ENCODE measurements around the gene GPR85. TPM values are rescaled to one million over a fixed set of nuclear protein-coding genes. Genes with fewer than 3 reads are reported as not detected.

The GPR85 gene
- total and polyA plus RNA-seq, 8 donors, result 0.31 to 2.6 (median 1.1) TPM; not detected in 4

DNA sequence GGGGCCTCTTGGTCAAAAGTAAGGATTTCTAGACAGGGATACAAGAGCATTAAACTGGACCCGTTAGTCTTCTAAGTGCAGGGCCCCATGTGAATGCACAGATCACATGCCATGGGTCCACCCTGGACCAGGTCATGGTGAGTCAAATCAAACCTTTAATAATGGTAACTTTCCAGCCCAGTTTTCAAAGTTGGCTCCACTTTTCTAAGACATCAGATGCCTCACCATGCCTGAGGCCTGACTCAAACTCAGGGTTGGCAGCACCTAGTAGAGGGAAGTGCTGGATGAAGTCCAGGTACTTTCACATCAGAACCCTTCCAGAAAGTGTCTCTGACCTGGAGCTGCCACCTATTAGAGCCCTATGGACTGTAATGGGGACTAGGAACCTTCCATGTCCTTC is 41.4 kb upstream of the GPR85 start:
- H3K9me3 ChIP-seq, result no peaks in the 10 kb centered on the region
- 85 to 100% (median 97%) methylated on average over 1 of the region's 1 CpG for WGBS, 5 donors
- no peak for TF ChIP-seq EP300 (IDR thresholded peaks at IDR 0.05)
- TF ChIP-seq CTCF (IDR thresholded peaks at IDR 0.05), result no peak
- TF ChIP-seq POLR2AphosphoS5 (IDR thresholded peaks at IDR 0.05), result no peak
- TF ChIP-seq POLR2A (IDR thresholded peaks at IDR 0.05), result no peak
- no peak overlapping the region for H3K27ac ChIP-seq
- H3K4me3 ChIP-seq, result no peak overlapping the region
- no peaks in the 10 kb centered on the region for H3K4me1 ChIP-seq
- intact Hi-C loops (cut with DNase I; ENCODE audit: low total_unique reads), result no loop called here
- H3K27me3 ChIP-seq, result no peaks in the 10 kb centered on the region
- no peak for DNase-seq
- H3K36me3 ChIP-seq, result no peaks in the 10 kb centered on the region

DNA sequence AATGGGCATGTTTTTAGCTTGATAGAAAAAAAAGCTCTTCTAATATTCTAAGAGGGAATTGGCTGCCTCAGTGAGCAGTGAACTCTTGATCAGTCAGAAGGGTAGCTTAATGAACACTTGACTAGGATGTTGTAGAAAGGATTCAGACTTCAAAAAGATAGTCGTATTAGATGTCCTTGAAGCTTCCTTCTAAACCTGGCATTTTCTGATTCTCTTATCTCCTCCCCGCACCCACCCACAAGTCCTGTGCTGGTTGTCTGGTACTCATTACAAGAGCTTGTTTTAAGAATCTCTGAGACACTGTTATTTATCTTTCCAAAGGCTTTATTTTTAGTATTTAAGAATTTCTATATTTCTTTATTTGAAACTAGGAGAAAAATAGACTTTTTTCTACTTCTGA is 39.1 kb upstream of the GPR85 start:
- WGBS, 5 donors, result 81 to 93% (median 87%) methylated on average over 2 of the region's 2 CpGs
- H3K4me3 ChIP-seq, result no peak overlapping the region

DNA sequence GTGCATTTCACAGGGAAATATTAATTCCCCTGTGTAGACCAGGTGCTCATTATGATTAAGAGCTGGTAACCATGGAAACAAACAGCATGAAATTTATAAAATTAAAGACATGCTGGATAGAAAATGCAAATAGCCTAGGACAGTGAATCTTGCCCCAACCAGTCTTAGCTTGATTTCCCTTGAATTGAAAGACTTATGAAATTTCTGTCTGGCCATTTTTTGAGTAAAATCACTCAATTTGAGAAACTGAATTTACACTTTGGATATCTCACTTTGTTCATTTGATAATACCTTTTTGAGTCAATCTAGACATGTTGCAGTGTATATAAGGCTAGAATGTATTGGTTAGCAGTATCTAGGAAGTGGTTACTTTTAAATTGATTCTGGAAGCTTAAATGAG is 36.1 kb upstream of the GPR85 start:
- no peak for DNase-seq
- no peak for TF ChIP-seq CTCF (IDR thresholded peaks at IDR 0.05)
- TF ChIP-seq EP300 (IDR thresholded peaks at IDR 0.05), result no peak
- no peak for TF ChIP-seq POLR2AphosphoS5 (IDR thresholded peaks at IDR 0.05)
- TF ChIP-seq POLR2A (IDR thresholded peaks at IDR 0.05), result no peak
- H3K4me1 ChIP-seq, result peaks cover under 1 to 12% (median 5%) of the 10 kb centered on the region in 4 donors
- no peaks in the 10 kb centered on the region for H3K9me3 ChIP-seq
- H3K36me3 ChIP-seq, result no peaks in the 10 kb centered on the region
- intact Hi-C loops (cut with DNase I; ENCODE audit: low total_unique reads), result no loop called here
- H3K4me3 ChIP-seq, result no peak overlapping the region
- no peaks in the 10 kb centered on the region for H3K27me3 ChIP-seq
- H3K27ac ChIP-seq, result no peak overlapping the region

More for the DNA sequence above, 39.1 kb upstream of the GPR85 start:
- DNase-seq, result no peak
- intact Hi-C loops (cut with DNase I; ENCODE audit: low total_unique reads), result no loop called here
- Histone ChIP-seq H3K4me1 (no peaks in the 10 kb centered on the region), H3K27me3 (no peaks in the 10 kb centered on the region), H3K9me3 (no peaks in the 10 kb centered on the region), H3K27ac (no peak overlapping the region), H3K36me3 (no peaks in the 10 kb centered on the region)
- TF ChIP-seq CTCF (IDR thresholded peaks at IDR 0.05) (no peak), POLR2AphosphoS5 (IDR thresholded peaks at IDR 0.05) (no peak), EP300 (IDR thresholded peaks at IDR 0.05) (no peak), POLR2A (IDR thresholded peaks at IDR 0.05) (no peak)

DNA sequence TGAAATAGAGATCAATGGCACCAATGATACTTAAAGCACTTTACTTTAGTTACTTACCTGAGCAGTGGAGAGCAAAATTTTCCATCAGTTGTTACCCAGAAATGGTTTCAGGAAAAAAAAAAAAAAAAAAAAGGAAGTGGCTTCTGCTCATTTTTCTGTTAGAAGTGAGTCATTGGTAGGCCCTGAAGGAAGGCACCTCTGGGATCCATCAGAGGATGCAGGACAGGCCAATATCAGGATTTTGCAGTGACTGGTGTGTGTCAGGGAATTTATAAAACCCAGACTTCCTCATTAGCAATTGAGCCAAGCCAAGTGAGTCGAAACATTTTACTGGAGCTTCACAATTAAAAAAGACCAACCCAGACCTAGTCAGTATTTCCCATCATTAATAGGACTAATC is 34.0 kb upstream of the GPR85 start:
- no peaks in the 10 kb centered on the region for H3K9me3 ChIP-seq
- H3K27me3 ChIP-seq, result no peaks in the 10 kb centered on the region
- H3K27ac ChIP-seq, result no peak overlapping the region
- DNase-seq, result no peak
- H3K4me3 ChIP-seq, result no peak overlapping the region
- TF ChIP-seq POLR2A (IDR thresholded peaks at IDR 0.05) (no peak), POLR2AphosphoS5 (IDR thresholded peaks at IDR 0.05) (no peak), EP300 (IDR thresholded peaks at IDR 0.05) (no peak), CTCF (IDR thresholded peaks at IDR 0.05) (no peak)
- intact Hi-C loops (cut with DNase I; ENCODE audit: low total_unique reads), result no loop called here
- H3K4me1 ChIP-seq, result peaks cover 6 to 19% (median 12%) of the 10 kb centered on the region in 4 donors
- 85 to 95% (median 92%) methylated on average over 1 of the region's 1 CpG for WGBS, 5 donors
- H3K36me3 ChIP-seq, result peaks cover 0 to 8% (median under 1%) of the 10 kb centered on the region in 4 donors

All from stomach (tissue), 9 donors.